Activated CD8-positive, alpha-beta memory T cell treated with anti-CD3 and anti-CD28 coated beads, Interleukin-2, amount 50 U/mL, for 24 hours (primary cell): ENCODE measurements around the gene PSD4.
A peak's percentile ranks its signal among the peaks of the same experiment; 100 is the strongest.

Experiments
- DNase-seq: peaks from one replicate; pipeline ENCODE4 v3.0.0-alpha.2; 2020; ENCODE audit errors: extremely low read depth

PSD4 gene

GRCh38 chr2:113223813-113224212 is 50.0 kb downstream of the PSD4 start:
- DNase-seq, result no peak

- no peak for DNase-seq
These were observed 51.0 kb downstream of the PSD4 start for GRCh38 chr2:113224647-113225236.

DNA sequence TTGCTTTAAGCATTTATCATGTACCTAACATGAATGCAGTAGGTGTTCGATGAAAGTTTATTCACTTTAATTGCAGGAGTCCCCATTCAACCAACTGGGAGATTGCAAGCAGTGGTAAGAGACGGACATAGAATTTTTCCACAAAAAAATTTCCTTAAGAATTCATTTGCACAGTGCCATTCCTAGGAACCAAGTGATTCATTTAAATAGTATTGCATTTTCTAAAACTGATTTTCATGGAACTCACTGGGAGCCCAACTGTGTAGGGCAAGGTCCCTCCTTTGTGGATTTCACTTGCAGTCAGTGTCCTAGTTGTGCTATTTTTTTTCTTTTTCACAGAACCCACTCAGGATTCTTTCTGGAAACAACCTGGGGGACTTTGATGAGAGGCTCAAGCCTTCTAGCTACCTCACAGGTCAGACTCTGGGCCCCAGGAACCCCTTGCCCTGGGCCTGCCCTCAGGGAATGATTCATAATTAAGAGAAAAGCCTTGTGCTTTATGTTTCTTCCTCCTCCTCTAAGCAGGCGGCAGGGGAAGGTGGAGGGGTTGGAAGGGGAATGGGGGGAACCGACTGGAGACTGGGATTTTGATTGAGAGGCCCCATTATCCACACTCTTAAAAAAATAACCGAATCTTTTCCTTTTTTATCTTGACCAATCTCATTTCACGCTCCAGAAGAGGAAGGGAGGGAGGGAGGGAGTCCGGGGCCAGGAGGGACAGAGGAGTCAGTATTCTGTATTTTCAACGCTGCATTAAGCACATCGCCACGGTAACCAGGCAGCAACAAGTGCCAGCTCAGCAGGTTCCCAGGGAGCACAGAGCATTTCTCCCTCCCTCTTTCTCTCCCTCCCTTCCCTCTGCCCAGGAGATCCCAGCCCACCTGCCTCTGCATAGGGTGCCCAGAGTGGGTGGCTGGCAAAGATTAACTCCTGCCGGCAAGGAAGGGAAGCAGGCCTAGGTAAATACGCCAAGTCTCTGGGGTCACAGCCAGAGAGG is 51.8 kb downstream of the PSD4 start:
- DNase-seq, result no peak

- DNase-seq, result no peak
These were observed 52.7 kb downstream of the PSD4 start for GRCh38 chr2:113226462-113226861.

DNA sequence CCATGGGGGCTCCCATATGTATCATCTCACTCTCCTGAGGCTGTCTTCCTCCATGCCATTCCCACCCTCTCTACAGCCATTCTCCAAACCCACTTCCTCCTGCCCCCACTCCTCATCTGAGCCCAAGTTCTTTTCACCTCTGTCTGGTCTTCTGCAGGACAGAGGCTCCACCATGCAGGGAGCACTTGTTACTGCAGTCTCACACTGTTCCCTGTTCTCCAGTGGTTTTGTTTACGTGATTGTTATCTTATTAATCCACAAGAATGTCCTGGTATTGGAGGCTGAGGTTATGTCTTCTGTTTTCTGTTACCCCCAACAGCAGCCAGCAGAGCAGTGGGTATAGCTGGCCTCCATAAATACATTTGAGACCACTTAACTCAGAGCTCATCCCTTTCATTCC is 53.5 kb downstream of the PSD4 start:
- no peak for DNase-seq

- no peak for DNase-seq
These were observed 53.9 kb downstream of the PSD4 start for GRCh38 chr2:113227698-113228097.

DNA sequence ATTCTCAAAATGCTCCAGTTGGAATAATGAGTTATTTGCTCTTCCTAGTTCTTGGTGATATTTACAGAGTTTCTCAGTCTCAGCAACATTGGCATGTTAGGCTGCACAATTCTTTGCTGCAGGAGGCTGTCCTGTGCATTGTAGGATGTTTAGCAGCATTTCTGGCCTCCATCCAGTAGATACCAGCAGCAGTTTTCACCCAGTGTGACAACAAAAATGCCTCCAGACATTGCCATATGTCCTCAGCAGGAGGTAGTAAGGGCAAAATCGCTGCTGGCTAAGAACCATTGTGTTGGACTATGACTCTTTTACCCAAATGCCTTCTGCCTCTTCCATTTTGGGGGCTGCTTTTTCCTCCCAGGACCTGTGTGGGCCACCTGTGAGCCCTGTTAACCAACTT is 54.6 kb downstream of the PSD4 start:
- no peak for DNase-seq

- no peak for DNase-seq
These were observed 55.4 kb downstream of the PSD4 start for GRCh38 chr2:113228991-113229716.

DNA sequence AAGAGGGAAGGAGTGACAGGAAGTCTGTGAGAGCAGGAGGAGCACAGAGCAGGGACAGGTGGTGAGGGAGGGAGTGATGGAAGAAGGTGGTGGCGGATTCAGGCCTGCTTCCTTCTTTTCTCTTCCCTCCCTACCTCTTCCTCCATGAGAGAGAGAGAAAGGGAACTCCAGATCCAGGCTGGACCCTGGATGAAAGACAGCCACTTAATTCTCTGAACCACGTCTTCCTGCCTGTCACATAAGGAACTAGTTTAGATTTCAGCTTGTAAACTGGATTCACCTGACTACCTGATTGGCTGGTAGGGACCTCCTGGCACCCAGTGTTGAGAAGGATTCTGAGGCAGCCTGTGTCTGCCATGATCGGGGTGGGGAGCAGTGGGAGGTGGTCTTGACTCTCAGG is 56.0 kb downstream of the PSD4 start:
- no peak for DNase-seq

DNA sequence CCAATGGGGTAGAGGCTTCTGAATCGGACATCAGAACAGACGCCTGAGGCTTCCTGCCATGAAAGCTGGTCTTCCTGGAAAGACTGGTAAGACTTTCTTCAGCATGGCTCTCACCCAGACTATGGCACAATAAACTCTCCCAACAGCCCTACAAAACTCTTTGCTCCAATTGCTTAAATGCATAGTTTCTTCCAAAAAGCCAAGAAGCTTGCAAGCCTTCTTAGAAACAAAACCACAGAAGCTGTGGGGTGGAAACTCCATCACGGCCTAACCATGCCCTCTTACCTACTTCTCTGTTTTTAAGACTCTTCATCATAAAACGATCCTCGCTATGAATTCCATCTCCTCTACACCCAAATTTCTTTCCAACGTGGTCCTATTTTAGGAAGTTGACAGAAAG is 56.8 kb downstream of the PSD4 start:
- no peak for DNase-seq

GRCh38 chr2:113231064-113231463 is 57.3 kb downstream of the PSD4 start:
- no peak for DNase-seq

DNA sequence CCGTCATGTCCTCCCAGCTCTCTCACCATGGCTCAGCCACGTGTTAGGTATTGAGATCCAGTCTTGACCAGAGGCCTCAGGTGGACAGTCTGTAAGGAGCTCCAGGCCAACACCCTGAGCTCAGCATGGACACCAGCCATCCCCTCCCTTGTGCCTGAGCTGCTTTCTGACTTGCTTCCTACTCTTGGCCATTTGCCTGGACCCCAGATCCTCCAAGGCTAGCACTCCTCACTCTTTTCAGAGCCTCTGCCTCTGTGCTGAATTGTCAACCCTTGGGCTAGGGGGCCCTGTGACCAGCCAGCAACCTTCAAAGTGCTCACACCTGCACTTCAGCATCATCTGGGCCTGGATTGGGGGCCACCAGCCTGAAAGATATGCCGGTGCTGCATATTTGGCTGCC is 58.4 kb downstream of the PSD4 start:
- no peak for DNase-seq

GRCh38 chr2:113232740-113233139 is 59.0 kb downstream of the PSD4 start:
- DNase-seq, result no peak

DNA sequence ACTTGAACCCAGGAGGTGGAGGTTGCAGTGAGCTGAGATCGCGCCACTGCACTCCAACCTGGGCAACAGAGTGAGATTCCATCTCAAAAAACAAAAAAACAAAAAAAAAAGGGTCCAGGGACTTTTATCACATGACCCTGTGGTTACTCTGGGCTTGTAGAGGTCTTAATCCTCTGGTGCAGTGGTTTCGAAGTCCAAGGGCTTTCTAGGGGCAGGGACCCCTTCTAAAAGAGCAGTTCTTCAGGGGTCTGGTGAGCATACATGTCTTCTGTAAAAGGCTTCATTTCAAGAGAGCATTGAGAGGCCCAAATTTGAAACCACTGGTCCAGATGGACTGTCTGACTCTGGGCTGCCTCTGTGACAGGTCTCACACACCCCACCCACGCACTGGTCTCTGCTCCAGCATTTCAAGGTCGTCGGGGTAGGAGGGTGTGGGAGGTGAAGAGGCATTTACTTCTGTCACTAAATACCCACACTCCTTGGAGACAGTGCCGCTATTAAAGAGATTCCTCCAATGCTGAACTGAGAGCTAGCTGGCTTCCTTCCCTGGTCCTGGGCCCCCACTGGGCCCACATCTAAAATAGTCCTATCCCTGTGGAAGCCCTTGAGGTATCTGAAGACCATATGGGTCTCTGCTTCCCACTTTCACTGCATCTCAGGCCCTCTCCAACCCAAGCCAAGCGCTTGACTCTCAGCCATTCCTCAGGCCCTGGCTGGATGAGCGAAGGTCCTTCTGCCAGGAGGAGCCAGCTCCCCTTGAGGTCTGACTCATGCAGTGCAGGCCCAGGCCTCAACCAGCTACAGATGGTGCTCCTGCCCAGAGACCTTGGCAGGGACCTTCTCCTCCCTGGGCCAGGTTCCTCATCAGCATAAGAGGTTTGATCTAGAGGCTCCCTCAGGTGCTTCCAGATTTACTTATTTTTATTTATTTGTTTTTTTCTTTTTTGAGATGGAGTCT is 60.1 kb downstream of the PSD4 start:
- no peak for DNase-seq

GRCh38 chr2:113234721-113235346 is 61.1 kb downstream of the PSD4 start:
- no peak for DNase-seq

DNA sequence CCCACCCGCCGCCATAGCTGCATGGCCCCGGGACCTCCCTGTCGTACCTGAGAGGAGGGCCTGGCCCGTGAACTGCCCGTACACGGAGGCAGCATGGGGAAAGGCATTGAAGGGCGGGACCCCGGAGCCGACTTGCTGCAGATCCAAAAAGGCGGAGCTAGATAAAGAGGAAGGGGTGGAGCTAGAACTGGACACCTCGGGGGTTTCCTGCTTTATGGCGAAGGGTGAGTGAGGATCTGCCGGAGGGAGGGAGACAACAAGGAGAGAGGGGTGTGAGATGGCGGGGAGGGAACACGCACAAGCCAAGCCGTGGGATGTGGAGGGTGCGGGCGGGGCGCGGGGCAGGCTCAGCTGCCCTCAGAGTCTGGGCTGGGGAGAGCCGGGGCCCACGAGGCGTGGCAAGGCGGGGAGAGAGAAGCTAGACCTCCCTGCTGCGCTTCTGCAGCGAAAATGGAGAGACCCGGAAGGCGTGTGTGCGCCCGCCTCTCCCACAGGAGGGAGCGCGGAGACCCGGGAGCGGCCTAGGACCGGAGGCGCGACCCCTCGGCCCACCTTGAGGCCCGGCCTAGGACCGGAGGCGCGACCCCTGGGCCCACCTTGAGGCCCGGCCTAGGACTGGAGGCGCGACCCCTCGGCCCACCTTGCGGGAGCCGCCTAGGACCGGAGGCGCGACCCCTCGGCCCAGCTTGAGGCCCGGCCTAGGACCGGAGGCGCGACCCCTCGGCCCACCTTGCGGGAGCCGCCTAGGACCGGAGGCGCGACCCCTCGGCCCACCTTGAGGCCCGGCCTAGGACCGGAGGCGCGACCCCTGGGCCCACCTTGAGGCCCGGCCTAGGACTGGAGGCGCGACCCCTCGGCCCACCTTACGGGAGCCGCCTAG is 61.8 kb downstream of the PSD4 start:
- DNase-seq, result peak; percentile 45

- no peak for DNase-seq
These were observed 62.8 kb downstream of the PSD4 start for GRCh38 chr2:113236367-113237159.

DNA sequence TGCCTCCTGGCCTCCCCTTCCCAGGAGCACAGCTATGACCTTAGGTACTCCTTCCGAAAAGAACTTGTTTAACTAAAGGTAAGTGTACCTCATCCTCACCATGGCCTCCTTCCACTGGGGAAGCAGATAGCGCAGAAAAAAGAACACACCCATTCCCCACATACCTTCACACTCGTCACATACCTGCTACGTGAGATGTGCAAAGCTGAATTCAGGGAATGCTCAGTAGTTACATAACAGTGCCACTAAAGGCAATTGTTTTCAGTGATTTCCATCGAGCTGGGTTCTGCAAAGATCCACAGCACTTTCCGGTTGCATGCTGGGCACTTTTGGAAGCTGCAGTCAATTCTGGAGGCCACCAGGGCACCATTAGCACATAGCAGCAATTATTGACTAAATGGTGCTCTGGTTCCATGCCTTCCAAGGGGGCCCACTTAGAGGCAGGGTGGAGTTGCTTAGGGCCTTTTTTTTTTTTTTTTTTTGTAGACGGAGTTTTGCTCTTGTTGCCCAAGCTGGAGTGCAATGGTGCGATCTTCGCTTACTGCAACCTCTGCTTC is 63.9 kb downstream of the PSD4 start:
- DNase-seq, result no peak
